Endothelial cell of umbilical vein (primary cell): Measurements from ENCODE around the gene TEX55. TPM values are rescaled to one million over a fixed set of nuclear protein-coding genes. Genes with fewer than 3 reads are reported as not detected.
"Not testable (repeated sequence)": the region's sequence is repeated elsewhere in the genome, so short reads cannot be mapped to it uniquely, and the experiment has no call there.

ENCODE experiments used
- BruUV-seq: library from RNA; stranded (reverse); fragments of 400-500 nt; replicated peaks from 2 replicates; lab custom pipeline; 2021; lab: Mats Ljungman, UMichigan
- CTCF ChIA-PET: fragments of 300-600, 350-600 bp; sonication (Branson Sonifier 250); formaldehyde crosslinking; loops from one replicate; lab custom pipeline; 2021; ENCODE audit warnings: antibody characterized with exemption, inconsistent platforms; lab: Charles Lee
- POLR2A ChIA-PET: fragments of 300-600, 350-600 bp; sonication (Branson Sonifier 250); formaldehyde crosslinking; loops from one replicate; lab custom pipeline; 2021; ENCODE audit warnings: antibody characterized with exemption, inconsistent platforms; lab: Charles Lee
- DNase-seq: peaks from one replicate; pipeline ENCODE4 v3.0.0-alpha.2; 2011; ENCODE audit warnings: low read depth, low spot score
- FAIRE-seq: peaks from 2 replicates; lab custom pipeline; 2011; peaks lifted over from hg19 to GRCh38; lab: Jason Lieb, UNC
- H2AFZ ChIP-seq: 2 replicates; pipeline ENCODE4 v1.6.0; 2012; ENCODE audit warnings: low read depth, low read length, control low read depth, inconsistent platforms
- H3K27ac ChIP-seq: 2 replicates; pipeline ENCODE4 v1.5.1; 2011; ENCODE audit warnings: low read depth, mild to moderate bottlenecking, control low read depth, low read length, moderate library complexity; ENCODE audit not compliant: insufficient read depth
- H3K27me3 ChIP-seq, 2 experiments: 2 replicates each; pipeline versions ENCODE4 v1.6.0 to v1.6.1; 2011; ENCODE audit warnings: low read length in 2 of 2, mixed read lengths in 1 of 2; ENCODE audit not compliant: control insufficient read depth in 2 of 2, insufficient read depth in 2 of 2
- H3K36me3 ChIP-seq, 2 experiments: 2 replicates in 1 of 2; 3 replicates in 1 of 2; pipeline ENCODE4 v1.5.1; 2011; ENCODE audit warnings: low read length in 2 of 2, mild to moderate bottlenecking in 1 of 2, moderate library complexity in 1 of 2; ENCODE audit not compliant: control insufficient read depth in 2 of 2, insufficient read depth in 2 of 2; ENCODE audit errors: extremely low read depth in 1 of 2
- H3K4me1 ChIP-seq: 3 replicates; pipeline ENCODE4 v1.5.1; 2011; ENCODE audit warnings: mild to moderate bottlenecking, low read length; ENCODE audit not compliant: control insufficient read depth, insufficient read depth; ENCODE audit errors: extremely low read depth
- H3K4me2 ChIP-seq: 2 replicates; pipeline ENCODE4 v1.6.1; 2011; ENCODE audit warnings: low read length, control low read depth, mixed read lengths; ENCODE audit not compliant: insufficient read depth
- H3K4me3 ChIP-seq, 3 experiments: fragments of 200-600 bp in 1 of 3; sonication (generic), shearing (Covaris generic) in 1 of 3; replicated peaks in 1 of 3; 2 replicates each; pipeline ENCODE4 v1.5.1; 2011 to 2016; ENCODE audit warnings: control low read depth in 3 of 3, low read length in 3 of 3, mild to moderate bottlenecking in 2 of 3, inconsistent platforms in 1 of 3, low read depth in 1 of 3, moderate library complexity in 1 of 3; ENCODE audit not compliant: insufficient read depth in 1 of 3
- H3K79me2 ChIP-seq: 2 replicates; pipeline ENCODE4 v1.6.0; 2012; ENCODE audit warnings: low read length, inconsistent platforms; ENCODE audit not compliant: control insufficient read depth, insufficient read depth
- H3K9ac ChIP-seq: replicated peaks from 2 replicates; pipeline ENCODE3; 2011; ENCODE audit warnings: low read length, control low read depth; ENCODE audit not compliant: insufficient read depth; ENCODE audit errors: extremely low read depth
- H3K9me1 ChIP-seq: replicated peaks from 3 replicates; pipeline ENCODE4 v1.6.0; 2011; ENCODE audit warnings: mild to moderate bottlenecking, low read length; ENCODE audit not compliant: control insufficient read depth, insufficient read depth; ENCODE audit errors: extremely low read depth
- H3K9me3 ChIP-seq: replicated peaks from 2 replicates; pipeline ENCODE4 v1.5.1; 2012; ENCODE audit warnings: low read length, inconsistent platforms; ENCODE audit not compliant: control insufficient read depth, insufficient read depth
- H4K20me1 ChIP-seq: replicated peaks from 2 replicates; pipeline ENCODE3; 2011; ENCODE audit warnings: mild to moderate bottlenecking, low read length; ENCODE audit not compliant: control insufficient read depth, insufficient read depth; ENCODE audit errors: extremely low read depth
- CTCF ChIP-seq, 2 donors: IDR thresholded peaks; 1 replicate in 1 of 2; 2 replicates in 1 of 2; pipeline ENCODE4 v1.5.1; 2011; ENCODE audit warnings: low read length in 2 of 2, mild to moderate bottlenecking in 2 of 2, moderate library complexity in 2 of 2, control low read depth in 1 of 2, inconsistent platforms in 1 of 2, low read depth in 1 of 2; ENCODE audit not compliant: insufficient read depth in 1 of 2; ENCODE audit errors: extremely low read depth in 1 of 2
- EZH2 ChIP-seq: IDR thresholded peaks from 2 replicates; pipeline ENCODE4 v1.6.1; 2012; ENCODE audit warnings: borderline replicate concordance, low read depth, mild to moderate bottlenecking, moderate library complexity, low read length, inconsistent platforms; ENCODE audit not compliant: severe bottlenecking
- FOS ChIP-seq: IDR thresholded peaks from 2 replicates; pipeline ENCODE4 v1.6.1; 2011; ENCODE audit warnings: mild to moderate bottlenecking, low read length, moderate library complexity, borderline replicate concordance; ENCODE audit not compliant: insufficient read depth
- GATA2 ChIP-seq: IDR thresholded peaks from 2 replicates; pipeline ENCODE4 v1.7.0; 2011; ENCODE audit warnings: low read depth, mild to moderate bottlenecking, moderate library complexity, mixed read lengths, low read length; ENCODE audit not compliant: insufficient read length, insufficient read depth
- JUN ChIP-seq: IDR thresholded peaks from 2 replicates; pipeline ENCODE4 v1.6.1; 2011; ENCODE audit warnings: borderline replicate concordance, low read depth; ENCODE audit not compliant: insufficient read length, insufficient read depth
- MAX ChIP-seq: IDR thresholded peaks from 2 replicates; pipeline ENCODE4 v1.6.1; 2011; ENCODE audit not compliant: insufficient read depth, insufficient read length
- MYC ChIP-seq: IDR thresholded peaks from one replicate; pipeline ENCODE4 v1.6.1; 2011; ENCODE audit warnings: mild to moderate bottlenecking, low read depth, low read length
- POLR2A ChIP-seq: IDR thresholded peaks from 2 replicates; pipeline ENCODE4 v1.6.1; 2012; ENCODE audit warnings: low read depth, mild to moderate bottlenecking, control low read depth, low read length
- POLR2AphosphoS5 ChIP-seq: IDR thresholded peaks from 2 replicates; pipeline ENCODE4 v1.6.1; 2012; ENCODE audit warnings: low read depth, mild to moderate bottlenecking, control low read depth, low read length, moderate library complexity; ENCODE audit not compliant: insufficient read depth
- dilution Hi-C: fragments of 300-500 bp; cut with MboI; formaldehyde crosslinking; loops from one replicate; pipeline ENCODE4 v1.15.0; 2019; ENCODE audit warnings: low sequenced_read_pairs; ENCODE audit not compliant: extremely low pct_ligation_motif_present
- intact Hi-C: fragments of 100-400 bp; cut with micrococcal nuclease; formaldehyde crosslinking; loops from one replicate; pipeline ENCODE4 v1.10.0; 2022
- polyA plus RNA-seq, 4 experiments: library from polyadenylated mRNA; depleted of rRNA in 3 of 4; stranded (reverse) in 3 of 4; unstranded in 1 of 4; fragments of >200 nt; gene quantifications; 2 replicates each; pipeline versions ENCODE4 v1.2.1 to v1.2.3, GENCODE V29; 2011 to 2012; ENCODE audit warnings: missing spikeins in 1 of 4
- total RNA-seq: library from RNA; stranded (reverse); gene quantifications from 2 replicates; pipeline ENCODE4 v1.2.3, GENCODE V29; 2021

TEX55 gene
- total and polyA plus RNA-seq, 2 donors (not counting 3 experiments of a cell fraction or from before 2014, with no cell fraction given) = not detected

GRCh38 chr3:119139360-119139759 is 6.6 kb upstream of the TEX55 start:
- FAIRE-seq, DNase-seq, H3K9me1 ChIP-seq, H3K4me1 ChIP-seq, H3K9ac ChIP-seq, H3K27ac ChIP-seq, H3K79me2 ChIP-seq, dilution Hi-C loops, H2AFZ ChIP-seq, POLR2A ChIA-PET, CTCF ChIA-PET, H3K4me2 ChIP-seq, intact Hi-C loops, H3K9me3 ChIP-seq, H3K27me3 ChIP-seq, H3K4me3 ChIP-seq, H3K36me3 ChIP-seq, BruUV-seq, H4K20me1 ChIP-seq: not testable (repeated sequence)

GRCh38 chr3:119140466-119140865 is 5.5 kb upstream of the TEX55 start:
- H3K9ac ChIP-seq = no peak overlapping the region
- intact Hi-C loops (no loop called here), dilution Hi-C loops (no loop called here)
- H3K4me2 ChIP-seq = no peak overlapping the region
- no peaks in the 10 kb centered on the region for H3K4me1 ChIP-seq
- BruUV-seq = no TSS peak
- no peak for FAIRE-seq
- no peak overlapping the region for H3K27ac ChIP-seq
- H2AFZ ChIP-seq = no peak overlapping the region
- H3K27me3 ChIP-seq = no peaks in the 10 kb centered on the region
- DNase-seq = no peak
- H3K9me3 ChIP-seq = no peaks in the 10 kb centered on the region
- H3K4me3 ChIP-seq = no peak overlapping the region
- ChIA-PET CTCF (no interaction called here), POLR2A (no interaction called here)
- no peaks in the 10 kb centered on the region for H3K79me2 ChIP-seq
- TF ChIP-seq MYC (no peak), GATA2 (no peak), POLR2A (no peak), JUN (no peak), POLR2AphosphoS5 (no peak), EZH2 (no peak), MAX (no peak), FOS (no peak), CTCF (IDR thresholded peaks at IDR 0.05; ENCODE audit: extremely low read depth in 1 of 2, insufficient read depth in 1 of 2, low read depth in 1 of 2, low read length in 2 of 2) (no peak)
- no peaks in the 10 kb centered on the region for H4K20me1 ChIP-seq
- no peaks in the 10 kb centered on the region for H3K9me1 ChIP-seq
- H3K36me3 ChIP-seq = no peaks in the 10 kb centered on the region
